HFFc6 (cell line): Measurements from ENCODE around the gene TENT4B. TPM values are rescaled to one million over a fixed set of nuclear protein-coding genes. Genes with fewer than 3 reads are reported as not detected.

Source experiments
- DNase-seq: peaks from one replicate; pipeline ENCODE4 v3.0.0-alpha.2; 2018
- H3K27ac Mint-ChIP-seq: 2 replicates; pipeline ENCODE4 v1.8.0; 2020; ENCODE audit warnings: mild to moderate bottlenecking, mixed read lengths
- H3K27me3 Mint-ChIP-seq: 2 replicates; pipeline ENCODE4 v1.8.0; 2021; ENCODE audit warnings: mild to moderate bottlenecking, moderate library complexity, mixed read lengths; ENCODE audit not compliant: insufficient read depth
- H3K36me3 Mint-ChIP-seq: 2 replicates; pipeline ENCODE4 v1.8.0; 2021; ENCODE audit warnings: low read depth, mixed read lengths
- H3K4me1 Mint-ChIP-seq: 2 replicates; pipeline ENCODE4 v1.8.0; 2020; ENCODE audit warnings: low read depth, mixed read lengths
- H3K4me3 Mint-ChIP-seq: 2 replicates; pipeline ENCODE4 v1.8.0; 2020; ENCODE audit warnings: mild to moderate bottlenecking, moderate library complexity, mixed read lengths
- H3K9me3 Mint-ChIP-seq: 2 replicates; pipeline ENCODE4 v1.8.0; 2020; ENCODE audit warnings: mild to moderate bottlenecking, mixed read lengths
- total RNA-seq, 6 experiments: library from RNA; stranded (reverse); fragmentation: NEBNext Ultra II Directional; extraction: Animal tissue kit (Norgen Biotek cat#: 25700); gene quantifications; 2 replicates in 1 of 6; 3 replicates in 5 of 6; pipeline ENCODE4 v1.2.3, GENCODE V29; 2021
- TF ChIP-seq, protein P1 (sequence below): fragments of 200-600 bp; sonication (generic); IDR thresholded peaks from 2 replicates; pipeline ENCODE4 v1.5.0; 2021; ENCODE audit warnings: antibody characterized with exemption, mild to moderate bottlenecking

The TENT4B gene
- total RNA-seq, 6 experiments from 2014 or later, result 19.4 to 23.0 (median 21.6) TPM

DNA sequence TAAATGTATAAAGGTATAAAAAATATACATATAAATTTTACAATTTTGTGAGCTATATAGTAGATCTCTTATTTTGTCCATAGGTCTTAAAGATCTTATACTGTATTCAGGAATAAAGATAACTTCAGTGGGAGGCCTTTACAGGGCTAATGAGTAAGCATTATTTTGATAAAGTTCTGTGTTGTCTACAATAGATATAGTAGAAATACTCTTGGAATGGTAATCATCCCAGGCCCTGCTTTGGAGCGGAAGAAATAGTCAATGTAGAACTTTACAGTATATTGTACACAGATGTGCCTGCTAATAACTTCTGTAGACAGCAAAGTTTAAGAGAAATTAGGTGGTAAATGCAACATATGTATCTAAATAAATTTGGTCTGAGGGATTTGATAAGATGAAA is 42.6 kb downstream of the TENT4B start:
- peak overlapping the region; percentile 84 for H3K27ac Mint-ChIP-seq

DNA sequence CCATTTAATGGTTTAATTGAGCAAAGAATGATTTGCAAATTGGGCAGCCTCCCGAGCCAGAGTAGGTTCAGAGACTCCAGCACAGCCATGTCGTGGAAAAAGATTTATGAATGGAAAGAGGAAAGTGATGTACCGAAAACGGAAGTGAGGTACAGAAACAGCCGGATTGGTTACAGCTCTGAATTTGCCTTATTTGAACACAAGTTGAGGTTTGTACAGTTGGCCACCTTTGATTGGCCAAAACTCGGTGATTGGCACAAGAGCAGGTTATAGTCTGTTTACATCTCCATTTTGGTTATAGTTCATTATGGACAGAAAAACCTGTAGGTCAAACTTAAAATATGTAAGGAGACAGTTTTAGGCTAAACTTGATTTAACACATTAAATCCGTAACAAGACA is 44.5 kb downstream of the TENT4B start:
- no peak for DNase-seq
- peaks cover 89% of the 10 kb centered on the region for H3K4me1 Mint-ChIP-seq
- H3K27ac Mint-ChIP-seq, result peak overlapping the region; percentile 84
- H3K27me3 Mint-ChIP-seq, result peaks cover 3% of the 10 kb centered on the region; the same call in 1 of the 2 replicates
- H3K4me3 Mint-ChIP-seq, result no peak overlapping the region
- H3K9me3 Mint-ChIP-seq, result no peaks in the 10 kb centered on the region
- H3K36me3 Mint-ChIP-seq, result peaks cover 21% of the 10 kb centered on the region
- TF ChIP-seq, protein P1, sequence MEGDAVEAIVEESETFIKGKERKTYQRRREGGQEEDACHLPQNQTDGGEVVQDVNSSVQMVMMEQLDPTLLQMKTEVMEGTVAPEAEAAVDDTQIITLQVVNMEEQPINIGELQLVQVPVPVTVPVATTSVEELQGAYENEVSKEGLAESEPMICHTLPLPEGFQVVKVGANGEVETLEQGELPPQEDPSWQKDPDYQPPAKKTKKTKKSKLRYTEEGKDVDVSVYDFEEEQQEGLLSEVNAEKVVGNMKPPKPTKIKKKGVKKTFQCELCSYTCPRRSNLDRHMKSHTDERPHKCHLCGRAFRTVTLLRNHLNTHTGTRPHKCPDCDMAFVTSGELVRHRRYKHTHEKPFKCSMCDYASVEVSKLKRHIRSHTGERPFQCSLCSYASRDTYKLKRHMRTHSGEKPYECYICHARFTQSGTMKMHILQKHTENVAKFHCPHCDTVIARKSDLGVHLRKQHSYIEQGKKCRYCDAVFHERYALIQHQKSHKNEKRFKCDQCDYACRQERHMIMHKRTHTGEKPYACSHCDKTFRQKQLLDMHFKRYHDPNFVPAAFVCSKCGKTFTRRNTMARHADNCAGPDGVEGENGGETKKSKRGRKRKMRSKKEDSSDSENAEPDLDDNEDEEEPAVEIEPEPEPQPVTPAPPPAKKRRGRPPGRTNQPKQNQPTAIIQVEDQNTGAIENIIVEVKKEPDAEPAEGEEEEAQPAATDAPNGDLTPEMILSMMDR, result no peak

More for the DNA sequence above, 42.6 kb downstream of the TENT4B start:
- H3K4me1 Mint-ChIP-seq, result peaks cover 88% of the 10 kb centered on the region
- H3K27me3 Mint-ChIP-seq, result peaks cover 3% of the 10 kb centered on the region; the same call in 1 of the 2 replicates
- H3K4me3 Mint-ChIP-seq, result peak overlapping the region; percentile 83
- H3K9me3 Mint-ChIP-seq, result no peaks in the 10 kb centered on the region
- TF ChIP-seq, protein P1, result no peak
- peaks cover 22% of the 10 kb centered on the region for H3K36me3 Mint-ChIP-seq
- no peak for DNase-seq

DNA sequence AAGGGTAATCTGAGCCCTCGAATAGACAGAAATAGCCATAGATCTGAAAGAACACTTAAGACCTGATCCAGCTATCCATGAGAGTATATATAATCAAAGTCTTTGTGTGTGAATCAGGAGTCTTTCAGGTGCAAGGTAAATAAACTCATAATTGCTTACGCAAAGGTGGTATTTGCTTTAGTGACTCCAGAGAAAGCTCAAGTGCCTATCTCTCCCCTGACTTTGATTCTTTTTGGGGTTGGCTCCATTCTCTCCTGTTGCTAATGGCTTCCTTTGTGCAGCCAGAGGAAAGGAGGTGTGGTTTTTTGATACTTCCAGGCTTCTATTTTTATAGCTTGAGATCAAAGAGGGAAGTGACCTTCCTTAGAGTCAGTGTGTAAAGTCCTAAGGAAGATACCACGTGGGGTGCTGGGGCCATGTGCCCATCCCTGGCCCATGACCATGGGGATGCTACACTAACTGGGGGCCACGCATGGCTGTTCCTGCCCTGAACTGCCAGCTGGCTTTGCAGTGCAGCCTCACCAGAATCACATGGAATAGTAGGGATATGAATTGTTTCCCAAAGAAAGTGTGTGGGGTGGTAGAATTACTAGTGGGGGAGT is 45.8 kb downstream of the TENT4B start:
- H3K9me3 Mint-ChIP-seq, result no peaks in the 10 kb centered on the region
- peak overlapping the region; percentile 3; the same call in 1 of the 2 replicates for H3K27ac Mint-ChIP-seq
- H3K27me3 Mint-ChIP-seq, result peaks cover 3% of the 10 kb centered on the region; the same call in 1 of the 2 replicates
- H3K36me3 Mint-ChIP-seq, result peaks cover 10% of the 10 kb centered on the region
- TF ChIP-seq, protein P1, result no peak
- DNase-seq, result no peak
- no peak overlapping the region for H3K4me3 Mint-ChIP-seq
- H3K4me1 Mint-ChIP-seq, result peaks cover 89% of the 10 kb centered on the region

DNA sequence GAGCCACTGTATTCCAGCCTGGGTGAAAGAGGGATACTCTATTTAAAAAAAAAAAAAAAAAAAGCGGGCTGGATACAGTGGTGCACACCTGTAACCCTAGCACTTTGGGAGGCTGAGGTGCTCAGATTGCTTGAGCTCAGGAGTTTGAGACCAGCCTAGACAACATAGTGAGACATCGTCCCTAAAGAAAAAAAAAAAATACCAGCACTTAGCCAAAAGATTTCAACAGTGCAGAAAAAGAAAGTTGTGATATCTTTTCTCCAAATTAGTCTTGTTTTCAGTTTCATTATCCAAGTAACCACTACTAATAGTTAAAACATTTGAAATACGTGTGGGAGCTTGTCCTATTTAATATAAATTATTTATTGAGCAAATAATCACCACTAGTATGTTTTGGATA is 48.7 kb downstream of the TENT4B start:
- Mint-ChIP-seq H3K4me1 (peaks cover 89% of the 10 kb centered on the region), H3K36me3 (peaks cover 4% of the 10 kb centered on the region; the same call in 1 of the 2 replicates), H3K27me3 (peaks cover 3% of the 10 kb centered on the region; the same call in 1 of the 2 replicates), H3K4me3 (peak overlapping the region; percentile 86; the same call in 1 of the 2 replicates), H3K27ac (peak overlapping the region; percentile 98), H3K9me3 (no peaks in the 10 kb centered on the region)
- no peak for DNase-seq
- TF ChIP-seq, protein P1, result no peak

DNA sequence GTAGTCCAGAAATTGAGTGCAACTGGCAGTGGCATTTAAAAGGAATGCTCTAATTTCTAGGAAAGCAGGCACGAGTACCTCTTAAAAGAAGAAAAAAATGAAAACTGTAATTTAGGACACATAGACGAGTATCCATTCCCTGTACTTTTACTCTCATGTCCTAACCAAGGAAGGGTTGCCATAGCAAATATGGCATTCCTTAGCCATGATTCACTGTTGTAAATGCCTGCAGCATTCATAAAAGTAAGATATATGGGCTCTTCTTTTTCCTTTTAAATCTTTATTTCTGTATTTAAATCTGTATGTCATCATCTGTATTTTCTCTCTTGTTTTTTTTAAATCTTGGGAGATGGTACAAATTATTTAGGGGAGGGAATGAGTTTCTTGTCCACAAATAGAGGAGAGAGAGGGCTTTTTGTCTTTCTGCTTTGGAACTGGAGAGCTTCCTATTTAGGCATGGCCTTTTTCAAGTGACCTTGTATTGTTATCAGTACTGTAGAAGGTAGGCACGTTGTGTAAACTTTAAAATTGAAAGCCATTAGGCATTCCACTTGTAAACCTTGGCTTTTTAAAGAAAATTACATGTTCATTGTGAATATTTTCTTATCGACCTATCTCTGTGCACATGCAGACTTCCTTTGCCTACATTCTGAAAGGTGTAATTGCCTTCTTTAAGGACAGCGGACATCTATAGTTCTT is 50.0 kb downstream of the TENT4B start:
- H3K36me3 Mint-ChIP-seq, result peaks cover 4% of the 10 kb centered on the region; the same call in 1 of the 2 replicates
- H3K9me3 Mint-ChIP-seq, result no peaks in the 10 kb centered on the region
- TF ChIP-seq, protein P1, result no peak
- DNase-seq, result peak; percentile 97
- H3K27ac Mint-ChIP-seq, result peak overlapping the region; percentile 98
- H3K27me3 Mint-ChIP-seq, result peaks cover 2% of the 10 kb centered on the region; the same call in 1 of the 2 replicates
- peak overlapping the region; percentile 86 for H3K4me3 Mint-ChIP-seq
- H3K4me1 Mint-ChIP-seq, result peaks cover 92% of the 10 kb centered on the region
